SHP77 (cell line): ENCODE data around the gene HJV.
"Not testable (repeated sequence)": the region's sequence is repeated elsewhere in the genome, so short reads cannot be mapped to it uniquely, and the experiment has no call there.

Experiments
- DNase-seq, 2 experiments: peaks; one replicate each; lab custom pipeline; 2025; lab: John Stamatoyannopoulos, UW

HJV gene

GRCh38 chr1:146021622-146022402 is at the start of gene HJV:
TSS of gene HJV (minus strand) at chr1:146021735. CDS start at chr1:146020231, 1,504 bp downstream.
- no peak for DNase-seq

DNA sequence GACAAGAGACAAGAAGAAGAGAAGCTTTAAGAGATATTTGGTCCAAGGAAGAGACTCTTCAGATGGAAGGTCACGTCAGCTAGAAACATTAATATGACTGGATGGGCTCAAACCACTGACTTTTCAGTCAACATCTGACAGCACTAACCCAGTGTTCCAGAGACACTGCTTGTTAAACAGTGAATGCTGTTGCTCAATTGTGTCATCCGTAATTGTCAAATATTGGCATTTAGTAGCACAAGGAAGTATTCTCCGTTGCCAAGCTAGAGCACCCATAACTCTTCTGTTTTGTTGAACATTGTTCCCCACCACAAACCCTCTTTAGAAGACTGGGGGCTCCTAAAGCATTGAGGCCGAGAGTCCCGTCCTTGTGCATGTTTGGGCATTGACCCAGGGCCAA is 37.6 kb upstream of the HJV start:
- not testable (repeated sequence) for DNase-seq

- DNase-seq, result peak; percentile 98 to 99
Measured at GRCh38 chr1:146051852-146052676, 30.5 kb upstream of the HJV start.

- DNase-seq, result no peak
Measured at GRCh38 chr1:146051452-146051851, 29.9 kb upstream of the HJV start.

- not testable (repeated sequence) for DNase-seq
Measured at GRCh38 chr1:146050652-146050963, 29.1 kb upstream of the HJV start.

- not testable (repeated sequence) for DNase-seq
Measured at GRCh38 chr1:146049866-146050651, 28.5 kb upstream of the HJV start.

GRCh38 chr1:146049436-146049835 is 27.9 kb upstream of the HJV start:
- no peak for DNase-seq

DNA sequence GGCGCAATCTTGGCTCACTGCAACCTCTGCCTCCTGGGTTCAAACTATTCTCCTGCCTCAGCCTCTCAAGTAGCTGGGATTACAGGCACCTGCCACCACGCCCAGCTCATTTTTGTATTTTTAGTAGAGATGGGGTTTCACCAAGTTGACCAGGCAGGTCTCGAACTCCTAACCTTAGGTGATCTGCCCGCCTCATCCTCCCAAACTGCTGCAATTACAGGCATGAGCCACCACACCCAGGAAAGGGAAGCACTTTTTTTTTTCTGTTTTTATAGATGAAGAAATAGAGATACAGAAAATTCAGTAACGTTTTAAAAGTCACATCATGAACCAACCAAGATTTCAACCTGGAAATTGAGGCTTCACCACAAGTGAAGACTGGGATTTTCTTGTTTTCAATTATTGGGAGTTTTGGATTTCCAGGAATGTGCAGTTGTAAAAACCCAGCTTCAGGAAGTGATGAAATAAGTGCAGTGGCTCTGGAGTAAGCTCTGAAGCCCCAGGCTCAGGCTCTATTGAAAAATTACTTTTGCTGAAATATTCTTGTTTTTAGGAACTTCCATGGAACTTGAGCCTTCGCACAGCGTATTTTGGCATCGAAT is 27.1 kb upstream of the HJV start:
- DNase-seq, result not testable (repeated sequence)

DNA sequence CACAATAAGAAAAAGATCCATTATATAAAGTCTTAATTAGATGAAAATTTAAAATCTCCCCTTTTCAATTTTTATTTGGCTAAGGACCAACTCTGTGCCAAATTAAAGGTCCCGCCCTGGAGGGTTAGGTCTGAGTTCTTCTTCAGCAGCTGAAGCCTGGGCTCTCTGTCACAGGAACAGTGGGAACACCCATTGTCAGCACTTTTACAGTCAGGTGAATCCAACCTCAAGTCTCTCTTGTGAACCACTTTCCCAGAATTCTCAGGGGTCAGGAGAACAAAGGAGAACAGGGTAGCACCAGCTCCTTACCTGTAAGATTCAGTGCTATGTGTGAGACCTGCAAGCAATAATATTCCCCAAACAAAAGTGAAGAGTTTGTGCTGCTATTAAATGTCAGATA is 25.1 kb upstream of the HJV start:
- DNase-seq, result no peak

DNA sequence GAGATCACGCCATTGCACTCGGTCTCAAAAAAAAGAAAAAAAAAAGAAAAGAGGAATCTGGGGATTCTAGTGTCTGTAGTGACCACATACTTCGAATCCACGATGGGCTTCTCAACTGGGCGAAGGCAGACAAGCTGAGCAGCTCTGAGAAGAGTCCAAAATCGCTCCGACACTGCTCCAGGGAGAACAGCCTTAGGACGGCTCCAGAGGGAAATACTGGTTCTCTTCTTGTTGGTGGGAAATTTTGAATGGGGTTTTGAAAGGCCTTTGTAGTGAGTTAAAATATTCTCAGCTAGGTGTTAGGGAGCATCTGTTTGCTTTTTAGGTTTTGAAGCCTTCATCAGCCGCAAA is 18.3 kb upstream of the HJV start:
- peak in 1 of 2 experiments; percentile 38 for DNase-seq

- peak; percentile 83 to 93 for DNase-seq
Measured at GRCh38 chr1:146036965-146037646, 15.6 kb upstream of the HJV start.

GRCh38 chr1:146036241-146036964 is 14.9 kb upstream of the HJV start:
- peak in 1 of 2 experiments; percentile 57 for DNase-seq

GRCh38 chr1:146035048-146035423 is 13.5 kb upstream of the HJV start:
- peak; percentile 86 to 87 for DNase-seq

GRCh38 chr1:146032631-146033219 is 11.2 kb upstream of the HJV start:
- peak; percentile 70 to 85 for DNase-seq

DNA sequence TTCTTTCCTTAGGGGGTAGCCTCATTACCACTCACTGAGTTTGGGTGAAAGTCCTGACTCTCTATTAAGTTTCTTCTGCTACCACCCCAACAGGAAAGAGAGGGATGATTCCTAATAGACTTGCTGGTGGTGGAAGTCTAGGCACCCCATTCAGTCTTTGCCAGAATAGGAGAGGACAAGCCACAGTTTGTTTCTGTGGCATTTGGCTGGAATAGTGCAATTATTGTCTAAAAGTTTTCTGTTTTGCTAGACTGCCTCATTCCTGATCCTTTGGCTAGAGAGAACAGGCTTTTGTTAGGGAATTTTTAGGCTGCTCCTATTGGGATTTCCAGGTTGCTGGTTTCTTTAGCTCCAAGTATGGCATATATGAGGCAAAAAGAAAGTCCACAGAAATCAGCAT is 9.9 kb upstream of the HJV start:
- no peak for DNase-seq

DNA sequence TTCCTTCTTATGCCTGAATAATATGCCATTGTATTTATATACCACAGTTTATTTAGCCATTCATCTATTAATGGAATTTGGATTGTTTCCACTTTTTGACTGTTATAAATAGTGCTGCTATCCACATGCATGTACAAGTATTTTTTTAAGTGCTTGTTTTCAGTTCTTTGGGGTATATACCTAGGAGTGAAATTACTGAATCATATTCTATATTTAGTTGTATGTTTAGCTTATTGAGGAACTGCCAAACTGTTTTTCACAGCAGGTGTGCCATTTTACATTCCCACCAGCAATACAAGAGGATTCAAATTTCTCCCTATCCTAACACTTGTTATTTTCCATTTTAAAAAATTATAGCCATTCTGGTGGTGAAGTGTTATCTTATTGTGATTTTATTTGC is 7.6 kb upstream of the HJV start:
- no peak for DNase-seq

GRCh38 chr1:146026650-146027049 is 5.1 kb upstream of the HJV start:
- DNase-seq, result not testable (repeated sequence)

DNA sequence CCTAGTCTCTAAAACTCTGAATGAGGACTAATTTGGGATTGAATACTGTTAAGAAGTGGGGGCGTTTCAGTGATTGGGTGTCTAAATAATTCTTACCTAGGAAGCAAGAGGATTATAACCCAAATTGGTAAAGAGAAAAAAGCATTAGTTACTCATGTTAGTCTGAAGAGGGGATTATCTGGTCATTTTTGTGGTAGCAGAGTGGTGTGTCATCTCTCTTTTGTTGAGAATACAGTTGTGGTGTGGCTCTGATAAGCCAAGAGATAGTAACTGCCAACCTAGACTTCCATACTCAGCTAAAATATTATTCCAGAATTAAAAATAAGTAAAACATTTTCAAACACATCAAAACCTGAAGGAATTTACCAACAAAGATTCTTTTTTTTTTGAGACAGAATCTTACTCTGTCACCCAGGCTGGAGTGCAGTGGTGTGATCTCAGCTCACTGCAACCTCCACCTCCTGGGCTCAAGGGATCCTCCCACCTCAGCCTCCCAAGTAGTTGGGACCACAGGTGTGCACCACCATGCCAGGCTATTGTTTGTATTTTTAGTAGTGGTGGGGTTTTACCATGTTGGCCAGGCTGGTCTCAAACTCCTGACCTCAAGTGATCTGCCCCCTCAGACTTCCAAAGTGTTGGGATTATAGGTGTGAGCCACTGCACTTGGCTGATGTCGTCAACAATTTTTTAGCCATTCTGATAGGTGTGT is 4.4 kb upstream of the HJV start:
- not testable (repeated sequence) for DNase-seq

- DNase-seq, result no peak
Measured at GRCh38 chr1:146022403-146023127, 1.0 kb upstream of the HJV start.
